GM18951 (cell line): ENCODE results near the gene AKAP13.

Experiments used
- POLR2A ChIP-seq: IDR thresholded peaks from 4 replicates; pipeline ENCODE4 v1.6.1; 2011; ENCODE audit warnings: mild to moderate bottlenecking; ENCODE audit not compliant: insufficient read length, insufficient read depth; ENCODE audit errors: extremely low read depth
- in situ Hi-C: fragments of 300-500 bp; cut with MboI; formaldehyde crosslinking; loops from one replicate; pipeline ENCODE4 v1.12.0; 2022; ENCODE audit warnings: low sequenced_read_pairs, mixed read lengths, inconsistent platforms; ENCODE audit not compliant: unreplicated experiment

AKAP13 gene

DNA sequence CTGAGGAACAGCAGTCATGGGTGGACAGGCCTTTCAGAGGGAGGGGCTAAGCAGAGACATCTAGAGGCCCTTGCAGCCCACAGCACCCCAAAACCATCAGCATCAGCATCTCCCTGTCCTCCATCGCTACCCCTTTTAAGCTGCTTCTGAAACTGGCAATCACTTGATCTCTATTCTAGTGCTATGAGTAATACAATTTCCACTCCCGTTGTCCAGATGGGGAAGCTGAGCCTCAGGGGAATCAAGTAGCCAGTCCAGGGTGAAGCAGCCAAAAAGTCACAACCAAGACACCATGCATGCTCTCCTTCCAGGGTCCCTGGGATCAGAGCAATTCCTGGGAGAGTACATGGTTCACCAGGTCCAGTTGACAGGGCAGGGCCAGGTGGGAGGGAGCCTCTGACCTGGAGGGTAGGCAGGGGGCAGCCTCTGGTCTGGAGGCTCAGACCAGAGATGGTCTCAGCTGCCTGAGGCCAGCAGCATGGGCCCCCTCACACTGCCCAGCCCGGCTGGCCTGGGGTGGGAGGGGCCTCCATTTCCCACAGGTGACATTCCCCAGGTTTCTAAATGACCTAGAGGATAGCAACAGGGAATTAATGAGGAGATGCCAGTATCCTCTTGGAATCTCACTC lies 384.4 kb downstream of the AKAP13 start:
- no peak for TF ChIP-seq POLR2A

DNA sequence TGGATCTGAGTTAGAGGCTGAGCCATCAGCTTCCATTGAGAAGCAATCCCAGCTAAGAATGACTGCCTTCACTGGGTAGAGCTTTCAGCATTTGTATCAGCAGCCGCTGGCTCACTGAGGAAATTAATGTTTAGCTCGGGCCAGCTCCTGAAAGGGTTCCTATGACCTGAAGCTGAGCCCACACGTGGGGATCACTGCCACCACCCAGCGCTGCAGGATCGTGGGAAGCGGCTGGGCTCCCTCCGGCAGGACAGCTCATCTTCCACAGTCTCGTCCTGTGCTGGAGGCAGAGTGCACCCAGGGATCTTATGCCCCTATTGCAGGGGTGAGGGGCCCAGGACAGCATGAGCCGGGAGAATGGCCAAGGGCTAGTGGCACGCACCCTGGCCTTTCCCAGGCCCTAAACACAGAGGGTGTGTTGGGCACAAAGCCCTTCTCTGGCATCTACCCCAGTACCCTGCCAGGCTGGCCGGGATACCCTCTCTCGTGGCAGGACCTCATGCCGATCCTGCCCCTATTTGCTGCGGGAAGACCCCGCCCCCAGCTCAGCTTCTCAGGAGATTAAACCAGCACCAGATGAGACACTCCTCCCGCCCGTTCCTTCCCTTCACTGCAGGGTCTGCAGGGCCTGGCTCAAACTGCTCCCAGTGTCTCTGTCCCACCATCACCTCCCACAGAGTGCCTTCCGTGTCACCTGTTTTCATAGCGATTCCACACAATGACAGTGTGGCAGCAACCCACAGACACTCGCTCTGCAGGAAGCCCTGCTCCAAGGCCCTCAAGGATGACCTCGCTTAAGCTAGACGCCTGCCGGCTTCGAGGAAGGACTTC lies 385.8 kb downstream of the AKAP13 start:
- TF ChIP-seq POLR2A: no peak
- in situ Hi-C loops: no loop called here

More for the DNA sequence above, 384.4 kb downstream of the AKAP13 start:
- in situ Hi-C loops: no loop called here

DNA sequence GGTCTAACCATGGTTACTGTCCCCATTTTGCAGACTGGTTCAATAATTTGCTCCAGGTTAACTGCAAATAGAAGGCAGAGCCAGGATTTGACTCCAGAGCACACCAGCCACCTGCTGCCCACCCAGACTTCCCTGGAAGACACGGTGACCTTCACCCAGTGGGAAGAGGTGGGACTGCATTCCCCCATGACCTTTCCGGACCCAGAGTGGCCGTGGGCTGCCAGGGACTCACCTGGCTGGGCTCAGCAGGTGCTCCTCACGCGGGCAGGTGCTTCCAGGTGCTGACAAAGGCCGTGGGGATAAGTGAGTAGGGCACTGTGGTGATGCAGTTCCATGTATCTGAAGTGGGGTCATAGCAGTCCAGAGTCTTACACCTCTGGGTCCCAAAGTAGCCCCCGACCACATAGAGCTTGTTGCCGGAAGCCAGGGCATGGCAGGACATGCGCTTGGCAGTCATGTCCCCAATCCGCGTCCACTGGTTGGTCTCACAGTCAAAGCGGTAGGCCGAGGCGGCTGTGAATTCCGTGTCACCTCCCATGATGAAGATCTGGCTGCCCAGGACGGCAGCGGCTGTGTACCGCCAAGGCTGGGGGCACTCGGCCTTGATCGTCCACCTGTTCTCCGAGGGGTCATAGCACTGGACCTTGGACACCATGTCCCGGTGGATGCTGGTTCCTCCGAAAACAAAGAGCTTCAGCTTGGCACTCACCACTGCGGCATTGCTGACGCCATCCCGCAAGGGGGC lies 387.6 kb downstream of the AKAP13 start:
- in situ Hi-C loops: no loop called here

DNA sequence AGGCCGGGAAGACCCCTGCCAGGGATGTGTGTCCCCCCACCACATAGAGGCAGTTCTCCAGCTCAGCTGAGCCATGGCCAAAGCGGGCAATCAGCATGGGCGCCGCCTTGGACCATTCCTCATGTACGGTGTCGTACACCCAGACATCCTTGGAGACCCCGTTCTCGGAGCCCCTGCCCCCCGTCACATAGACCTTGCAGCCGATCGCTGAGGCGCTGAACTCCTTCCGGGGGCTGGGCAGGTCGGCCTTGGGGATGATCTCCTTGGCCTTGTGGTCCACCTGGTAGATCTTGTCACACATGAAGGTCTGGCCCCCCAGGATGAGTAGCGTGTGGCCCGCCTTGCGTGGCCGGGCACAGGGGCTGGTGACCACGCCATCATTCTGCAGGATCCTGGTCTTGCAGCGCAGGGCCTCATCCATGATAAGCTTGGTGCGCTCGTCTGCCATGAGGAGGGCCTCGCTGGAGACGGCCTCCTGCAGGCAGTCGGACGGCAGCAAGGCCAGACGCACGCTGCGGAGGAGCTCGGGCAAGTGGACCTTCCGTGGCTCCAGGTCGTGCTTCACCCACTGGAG lies 388.3 kb downstream of the AKAP13 start:
- TF ChIP-seq POLR2A: no peak
- in situ Hi-C loops: no loop called here

More for the DNA sequence above, 387.6 kb downstream of the AKAP13 start:
- TF ChIP-seq POLR2A: no peak

DNA sequence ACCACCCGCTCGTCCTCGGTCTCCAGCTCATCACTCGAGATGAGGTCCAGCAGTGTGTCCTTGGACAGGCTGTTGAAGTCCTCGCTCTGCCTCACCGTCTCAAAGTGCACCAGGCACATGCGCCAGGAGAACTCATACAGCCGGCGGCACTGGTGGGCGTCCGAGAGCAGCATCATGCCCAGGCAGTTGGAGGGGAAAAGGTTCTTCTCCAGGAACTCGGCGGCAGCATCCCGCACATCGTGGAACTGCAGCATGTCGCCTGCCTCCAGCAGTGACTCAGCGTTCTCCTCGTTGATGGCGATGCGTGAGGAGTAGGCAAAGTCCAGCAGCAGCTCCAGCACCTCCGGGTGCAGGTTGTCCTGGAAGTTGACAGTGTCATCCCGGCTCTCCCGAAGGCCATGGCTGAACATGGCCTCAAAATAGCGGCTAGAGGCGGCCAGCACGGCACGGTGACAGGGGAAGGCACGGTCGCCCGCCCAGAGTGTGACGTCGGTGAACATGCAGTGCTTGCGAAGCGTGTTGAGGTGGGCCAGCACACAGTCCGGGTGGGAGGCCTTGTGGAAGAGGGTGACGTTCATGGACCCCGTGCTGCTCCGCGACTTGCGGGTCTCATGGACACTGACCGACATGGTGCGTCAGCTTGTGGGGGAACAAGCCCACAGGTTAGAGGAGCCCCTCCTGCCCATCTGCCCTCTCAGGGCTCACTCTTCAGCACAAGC lies 388.9 kb downstream of the AKAP13 start:
- in situ Hi-C loops: no loop called here
- no peak for TF ChIP-seq POLR2A

DNA sequence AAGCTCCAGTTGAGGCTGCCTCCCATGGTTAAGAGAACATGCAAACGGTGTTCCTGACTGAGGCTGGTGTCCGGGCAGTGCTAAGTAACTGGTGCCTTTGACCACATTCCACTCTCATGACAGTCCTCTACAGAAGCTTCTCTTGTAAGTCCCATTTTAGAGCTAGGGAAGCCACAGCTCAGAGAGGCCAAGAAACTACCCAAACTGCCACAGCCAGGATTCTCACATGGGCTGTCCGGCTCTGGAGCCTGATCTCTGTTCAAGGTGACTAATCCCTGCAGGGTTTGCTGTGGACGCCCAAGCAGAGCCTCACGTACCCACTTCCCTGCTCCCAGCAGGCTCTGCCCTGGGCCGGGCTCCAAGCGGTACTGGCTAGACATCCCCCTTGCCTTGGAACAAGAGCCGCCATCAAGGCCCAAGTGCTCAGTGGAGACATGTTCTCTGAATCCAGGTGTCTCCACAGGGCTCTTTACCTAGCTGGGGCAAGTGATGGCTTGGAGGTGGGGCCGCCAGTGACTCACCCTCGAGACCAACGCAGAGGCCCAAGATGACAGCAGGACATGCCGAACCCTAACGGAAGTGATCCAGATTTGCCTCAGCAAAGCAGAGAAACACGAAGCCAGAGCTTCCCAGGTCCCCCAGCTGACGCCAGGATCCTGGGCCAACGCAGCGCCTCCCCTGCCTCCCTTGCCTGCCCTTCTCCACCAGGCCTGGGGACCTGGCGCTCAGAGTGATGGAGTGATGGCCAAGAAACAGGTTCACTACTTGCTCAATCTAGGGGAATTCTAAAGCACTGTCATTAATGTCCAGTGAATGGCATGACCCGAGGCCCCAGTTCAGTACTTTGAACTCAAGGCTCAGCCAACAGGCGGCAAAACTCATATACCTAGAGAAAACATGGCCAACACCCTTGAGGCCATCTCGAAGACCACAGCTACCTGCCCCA lies 390.0 kb downstream of the AKAP13 start:
- in situ Hi-C loops: no loop called here
- no peak for TF ChIP-seq POLR2A

DNA sequence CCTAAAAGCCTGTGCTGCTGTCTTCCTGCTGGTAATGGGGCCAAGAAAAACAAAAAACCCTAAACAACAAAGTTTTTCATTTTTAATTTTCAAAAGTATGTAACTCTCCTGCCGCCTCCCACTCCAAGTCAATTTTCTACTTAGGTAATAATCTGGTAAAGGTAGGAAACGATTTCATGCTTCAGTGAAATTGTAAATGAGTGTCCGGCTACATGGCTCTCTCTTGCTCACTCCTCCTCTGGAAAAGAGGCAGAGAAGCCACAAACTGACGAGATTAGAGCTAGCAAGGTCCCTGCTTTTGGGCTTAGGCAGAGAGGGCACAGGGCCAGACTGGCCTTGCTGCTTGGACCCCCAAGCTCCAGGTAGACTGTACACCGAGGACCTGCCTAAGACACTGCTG lies 390.9 kb downstream of the AKAP13 start:
- TF ChIP-seq POLR2A: no peak
- in situ Hi-C loops: no loop called here

DNA sequence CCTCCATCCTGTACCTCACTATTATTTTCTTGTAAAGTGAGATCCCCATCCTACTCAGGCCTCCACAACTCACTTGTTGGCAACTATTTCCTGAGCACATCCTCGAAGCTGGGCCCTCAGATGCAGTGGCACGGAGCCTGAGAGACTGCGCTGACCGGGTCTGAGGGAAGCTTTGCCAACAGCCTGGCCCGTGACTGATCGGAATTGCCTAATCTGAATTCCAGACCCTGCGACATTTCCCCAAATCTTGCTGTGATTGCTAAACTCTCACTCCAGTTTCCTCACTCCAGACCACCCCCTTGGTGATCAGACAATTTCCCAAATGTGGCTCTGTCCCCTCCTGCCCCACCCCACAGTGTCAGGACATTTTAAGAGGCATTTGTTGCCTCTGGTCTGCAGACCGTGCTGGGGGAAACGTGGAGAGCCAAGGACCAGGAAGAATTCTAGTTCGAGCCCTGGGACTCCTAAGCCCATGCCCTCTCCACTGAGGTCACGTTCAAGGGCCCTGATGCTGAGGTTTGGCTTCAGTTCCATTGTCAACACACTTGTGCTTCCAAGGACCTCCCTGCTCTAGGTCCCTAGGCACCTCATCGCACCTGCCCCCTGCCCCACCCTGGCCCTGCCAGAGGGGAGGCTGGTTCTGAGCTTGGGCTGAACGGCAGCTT lies 391.5 kb downstream of the AKAP13 start:
- no peak for TF ChIP-seq POLR2A
- in situ Hi-C loops: no loop called here

DNA sequence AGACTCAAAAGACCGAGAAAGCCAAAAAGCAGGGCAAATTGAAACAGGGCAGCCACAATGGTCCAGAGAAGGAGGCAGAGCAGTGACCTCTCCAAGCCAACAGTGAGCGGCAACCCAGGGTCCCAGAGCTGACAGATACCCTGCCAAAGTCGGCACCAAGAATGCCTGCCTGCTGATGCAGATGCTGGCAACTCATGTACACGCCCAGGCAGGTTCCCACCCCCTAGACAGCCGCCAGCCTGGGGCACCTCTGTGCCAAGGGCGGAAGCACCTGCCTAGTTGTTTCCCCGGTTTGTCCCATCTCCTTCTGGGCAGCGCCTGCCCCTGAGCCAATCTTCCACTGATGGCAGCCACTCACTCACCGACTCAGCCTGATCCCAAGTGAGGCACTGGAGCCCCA lies 392.3 kb downstream of the AKAP13 start:
- TF ChIP-seq POLR2A: no peak
- in situ Hi-C loops: no loop called here

DNA sequence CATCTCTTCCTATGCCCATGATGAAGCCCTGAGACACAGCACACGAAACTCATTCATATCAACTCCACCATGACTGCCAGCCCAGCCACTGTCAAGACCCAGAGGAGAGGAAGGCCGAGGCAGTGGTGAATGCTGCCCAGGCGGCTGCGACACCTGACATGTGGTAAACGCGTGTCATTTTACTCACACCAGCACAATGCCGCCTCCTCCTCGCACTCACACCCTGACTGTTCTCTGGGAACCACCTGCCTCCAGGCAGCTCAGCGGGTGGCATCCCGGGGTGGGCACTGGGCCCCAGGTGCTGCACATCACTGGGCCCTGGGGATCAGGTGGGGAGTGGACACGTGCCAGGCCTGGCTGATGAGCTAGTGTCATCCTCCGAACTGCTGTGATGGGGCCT lies 392.8 kb downstream of the AKAP13 start:
- TF ChIP-seq POLR2A: no peak
- in situ Hi-C loops: no loop called here

DNA sequence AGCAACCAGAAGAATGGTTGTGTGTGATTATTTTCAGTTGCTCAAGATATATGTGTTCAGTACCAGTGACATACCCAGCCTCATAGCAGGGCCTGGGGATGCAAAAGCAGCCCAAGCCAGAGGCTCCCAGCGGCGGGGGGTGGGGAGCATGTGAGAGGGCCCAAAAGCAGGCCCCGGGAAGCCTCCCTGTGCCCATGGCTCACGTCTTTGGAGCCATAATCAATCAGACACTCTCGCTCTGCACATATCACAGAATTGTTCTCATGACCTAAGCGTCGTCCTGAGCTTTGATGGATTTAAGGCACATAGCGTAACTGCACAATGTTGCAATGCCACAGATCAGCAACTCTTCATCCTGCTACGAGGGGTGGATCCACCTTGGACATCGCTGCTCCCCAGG lies 393.6 kb downstream of the AKAP13 start:
- in situ Hi-C loops: no loop called here

More for the DNA sequence above, 393.6 kb downstream of the AKAP13 start:
- no peak for TF ChIP-seq POLR2A
